Upper lobe of left lung (tissue), 6 donors: Measurements from ENCODE around the gene VAPA. TPM values are rescaled to one million over a fixed set of nuclear protein-coding genes. Genes with fewer than 3 reads are reported as not detected.

Source experiments
- ATAC-seq, 2 donors: fragments of 200-7000 bp; cut with Tn5 transposase; one replicate each; pipeline ENCODE4 v1.9.1; 2022; ENCODE audit warnings: mild to moderate bottlenecking in 2 of 2, moderate library complexity in 2 of 2; ENCODE audit not compliant: low FRiP score in 2 of 2
- DNase-seq, 2 donors: peaks; one replicate each; pipeline ENCODE4 v3.0.0-alpha.2; 2019 to 2020
- H3K27ac ChIP-seq, 4 donors: fragments of 200-600 bp; sonication (generic); one replicate each; pipeline ENCODE4 v1.5.1; 2016 to 2019
- H3K27me3 ChIP-seq, 4 donors: fragments of 200-600 bp; sonication (generic); one replicate each; pipeline ENCODE4 v1.5.1; 2017 to 2019
- H3K36me3 ChIP-seq, 4 donors: fragments of 200-600 bp; sonication (generic); one replicate each; pipeline ENCODE4 v1.5.1; 2016 to 2019
- H3K4me1 ChIP-seq, 4 donors: fragments of 200-600 bp; sonication (generic); one replicate each; pipeline ENCODE4 v1.5.1; 2018 to 2019
- H3K4me3 ChIP-seq, 4 donors: fragments of 200-600 bp; sonication (generic); one replicate each; pipeline ENCODE4 v1.5.1; 2017 to 2019; ENCODE audit warnings: mild to moderate bottlenecking in 2 of 4, moderate library complexity in 1 of 4
- H3K9me3 ChIP-seq, 4 donors: fragments of 200-600 bp; sonication (generic); one replicate each; pipeline ENCODE4 v1.5.1; 2018 to 2019
- EP300 ChIP-seq, 4 donors: sonication (generic); formaldehyde crosslinking; IDR thresholded peaks; one replicate each; pipeline ENCODE4 v1.5.1; 2017; ENCODE audit warnings: antibody characterized with exemption in 4 of 4, control low read depth in 2 of 4
- POLR2A ChIP-seq, 4 donors: fragments of 450-650 bp; IDR thresholded peaks; one replicate each; pipeline ENCODE4 v1.5.1; 2016 to 2017; ENCODE audit warnings: antibody characterized with exemption in 4 of 4, mild to moderate bottlenecking in 2 of 4
- POLR2AphosphoS5 ChIP-seq, 2 donors: sonication (generic); formaldehyde crosslinking; IDR thresholded peaks; one replicate each; pipeline ENCODE4 v1.5.1; 2017; ENCODE audit warnings: antibody characterized with exemption in 2 of 2
- WGBS, 2 donors: methylation state at CpG; one replicate each; pipeline ENCODE4 v1.1.5; 2017 to 2018; 5-methylcytosine and 5-hydroxymethylcytosine counted together
- total RNA-seq, 6 donors: library from RNA; depleted of rRNA in 4 of 6; stranded (reverse); fragments of >200 nt in 4 of 6; gene quantifications; one replicate each; pipeline versions ENCODE4 v1.1.0 to v1.2.1, GENCODE V29; 2016 to 2021
- TF ChIP-seq, protein P1 (sequence below), 6 experiments: fragments of 450-650 bp in 4 of 6; fragments of 200-600 bp in 2 of 6; sonication (generic) in 2 of 6; IDR thresholded peaks; one replicate each; pipeline ENCODE4 v1.5.1; 2016 to 2019; ENCODE audit warnings: antibody characterized with exemption in 6 of 6
- donor health status: DM: no; HTN: no; CAD: no; lungs with moderate emphysema.
- donor health status: DM: no; HTN: yes; CAD: no; lungs with severe emphysema.

The VAPA gene
- 100 to 1,000 TPM; 233 to 566 (median 285) TPM for total RNA-seq

DNA sequence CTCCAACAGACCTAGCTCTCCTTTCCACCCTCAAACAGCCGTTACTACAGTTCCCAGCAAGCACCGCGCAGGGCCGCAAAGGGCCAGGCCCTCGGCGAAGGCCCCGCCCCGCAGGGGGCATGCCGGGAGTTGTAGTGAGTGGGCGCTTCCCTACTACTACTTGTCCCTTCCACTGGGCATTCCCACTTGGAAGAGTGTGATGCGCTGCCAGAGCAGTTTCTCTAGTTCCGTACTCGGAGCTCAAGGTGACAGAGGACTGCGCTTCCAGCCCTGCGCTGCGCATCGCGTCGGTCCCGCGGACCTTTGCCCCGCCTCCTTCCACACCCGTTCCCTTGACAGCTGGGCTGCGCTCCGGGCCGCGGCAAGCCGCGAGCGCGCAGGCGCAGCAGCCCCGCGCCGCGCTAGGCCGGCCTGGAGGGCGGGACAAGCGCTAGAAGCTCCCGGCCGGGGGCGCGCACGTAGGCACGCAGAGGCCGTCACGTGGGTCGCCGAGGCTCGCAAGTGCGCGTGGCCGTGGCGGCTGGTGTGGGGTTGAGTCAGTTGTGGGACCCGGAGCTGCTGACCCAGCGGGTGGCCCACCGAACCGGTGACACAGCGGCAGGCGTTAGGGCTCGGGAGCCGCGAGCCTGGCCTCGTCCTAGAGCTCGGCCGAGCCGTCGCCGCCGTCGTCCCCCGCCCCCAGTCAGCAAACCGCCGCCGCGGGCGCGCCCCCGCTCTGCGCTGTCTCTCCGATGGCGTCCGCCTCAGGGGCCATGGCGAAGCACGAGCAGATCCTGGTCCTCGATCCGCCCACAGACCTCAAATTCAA, at the start of gene VAPA:
Gene VAPA, plus strand, starts transcription at position 491 of the 808 bp plus-strand sequence. Its CDS starts 241 bp downstream, at position 732.
- peak within 1 kb of the TSS; percentile 94 to 100 (median 100) for H3K27ac ChIP-seq
- peaks cover 25 to 41% (median 35%) of the 10 kb centered on the region in 4 donors for H3K4me1 ChIP-seq
- ATAC-seq (peak; percentile 97), DNase-seq (peak; percentile 97 to 99)
- no peaks in the 10 kb centered on the region for H3K27me3 ChIP-seq
- H3K9me3 ChIP-seq: no peaks in the 10 kb centered on the region
- TF ChIP-seq POLR2A (IDR thresholded peaks at IDR 0.05): peak in 3 of 4 donors; percentile 96 to 99 (median 99)
- TF ChIP-seq, protein P1, sequence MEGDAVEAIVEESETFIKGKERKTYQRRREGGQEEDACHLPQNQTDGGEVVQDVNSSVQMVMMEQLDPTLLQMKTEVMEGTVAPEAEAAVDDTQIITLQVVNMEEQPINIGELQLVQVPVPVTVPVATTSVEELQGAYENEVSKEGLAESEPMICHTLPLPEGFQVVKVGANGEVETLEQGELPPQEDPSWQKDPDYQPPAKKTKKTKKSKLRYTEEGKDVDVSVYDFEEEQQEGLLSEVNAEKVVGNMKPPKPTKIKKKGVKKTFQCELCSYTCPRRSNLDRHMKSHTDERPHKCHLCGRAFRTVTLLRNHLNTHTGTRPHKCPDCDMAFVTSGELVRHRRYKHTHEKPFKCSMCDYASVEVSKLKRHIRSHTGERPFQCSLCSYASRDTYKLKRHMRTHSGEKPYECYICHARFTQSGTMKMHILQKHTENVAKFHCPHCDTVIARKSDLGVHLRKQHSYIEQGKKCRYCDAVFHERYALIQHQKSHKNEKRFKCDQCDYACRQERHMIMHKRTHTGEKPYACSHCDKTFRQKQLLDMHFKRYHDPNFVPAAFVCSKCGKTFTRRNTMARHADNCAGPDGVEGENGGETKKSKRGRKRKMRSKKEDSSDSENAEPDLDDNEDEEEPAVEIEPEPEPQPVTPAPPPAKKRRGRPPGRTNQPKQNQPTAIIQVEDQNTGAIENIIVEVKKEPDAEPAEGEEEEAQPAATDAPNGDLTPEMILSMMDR (IDR thresholded peaks at IDR 0.05): peak in 2 of 6 experiments; percentile 8 to 18
- peak; percentile 97 to 98 for TF ChIP-seq POLR2AphosphoS5 (IDR thresholded peaks at IDR 0.05)
- TF ChIP-seq EP300 (IDR thresholded peaks at IDR 0.05): peak in 1 of 4 donors; percentile 43
- WGBS, 2 donors: 0 to 1% methylated on average over 28 to 34 of the region's 87 CpGs
- no peaks in the 10 kb centered on the region for H3K36me3 ChIP-seq
- peak within 1 kb of the TSS; percentile 73 to 96 (median 88) for H3K4me3 ChIP-seq

- Histone ChIP-seq H3K9me3 (peaks cover 0 to 11% (median 4%) of the 10 kb centered on the region in 4 donors), H3K4me3 (no peak overlapping the region), H3K4me1 (peaks cover 9 to 23% (median 13%) of the 10 kb centered on the region in 4 donors), H3K27ac (no peak overlapping the region), H3K36me3 (no peaks in the 10 kb centered on the region), H3K27me3 (no peaks in the 10 kb centered on the region)
- TF ChIP-seq EP300 (IDR thresholded peaks at IDR 0.05) (no peak), POLR2A (IDR thresholded peaks at IDR 0.05) (no peak), POLR2AphosphoS5 (IDR thresholded peaks at IDR 0.05) (no peak)
- TF ChIP-seq, protein P1 (IDR thresholded peaks at IDR 0.05): no peak
- ATAC-seq: no peak
- 89 to 90% methylated on average over 7 of the region's 7 CpGs for WGBS, 2 donors
- no peak for DNase-seq
Measured at GRCh38 chr18:9865764-9866490, 47.9 kb upstream of the VAPA start.

- ATAC-seq (peak in 1 of 2 donors; percentile 42), DNase-seq (no peak)
- Histone ChIP-seq H3K36me3 (no peaks in the 10 kb centered on the region), H3K27me3 (no peaks in the 10 kb centered on the region), H3K4me3 (no peak overlapping the region), H3K4me1 (peaks cover 9 to 23% (median 11%) of the 10 kb centered on the region in 4 donors), H3K9me3 (peaks cover 0 to 11% (median 4%) of the 10 kb centered on the region in 4 donors), H3K27ac (no peak overlapping the region)
- WGBS, 2 donors: 65 to 89% methylated on average over 3 of the region's 3 CpGs
- no peak for TF ChIP-seq POLR2A (IDR thresholded peaks at IDR 0.05)
- TF ChIP-seq, protein P1 (IDR thresholded peaks at IDR 0.05): no peak
- no peak for TF ChIP-seq POLR2AphosphoS5 (IDR thresholded peaks at IDR 0.05)
- no peak for TF ChIP-seq EP300 (IDR thresholded peaks at IDR 0.05)
Measured at GRCh38 chr18:9866627-9867026, 47.2 kb upstream of the VAPA start.

GRCh38 chr18:9867071-9867594, 46.7 kb upstream of the VAPA start:
- peaks cover 9 to 23% (median 11%) of the 10 kb centered on the region in 4 donors for H3K4me1 ChIP-seq
- TF ChIP-seq POLR2AphosphoS5 (IDR thresholded peaks at IDR 0.05): no peak
- TF ChIP-seq EP300 (IDR thresholded peaks at IDR 0.05): no peak
- TF ChIP-seq, protein P1 (IDR thresholded peaks at IDR 0.05): no peak
- no peak for TF ChIP-seq POLR2A (IDR thresholded peaks at IDR 0.05)
- no peak for DNase-seq
- no peaks in the 10 kb centered on the region for H3K27me3 ChIP-seq
- no peak overlapping the region for H3K4me3 ChIP-seq
- peaks cover 0 to 11% (median 4%) of the 10 kb centered on the region in 4 donors for H3K9me3 ChIP-seq
- no peak overlapping the region for H3K27ac ChIP-seq
- WGBS, 2 donors: 71 to 85% methylated on average over 4 of the region's 4 CpGs
- peak in 1 of 2 donors; percentile 35 for ATAC-seq
- no peaks in the 10 kb centered on the region for H3K36me3 ChIP-seq
